HG02973 (cell line): ENCODE measurements around the gene ITGB2.
"Not testable (repeated sequence)": the region's sequence is repeated elsewhere in the genome, so short reads cannot be mapped to it uniquely, and the experiment has no call there.

ENCODE experiments used
- ATAC-seq: cut with Tn5 transposase; IDR thresholded peaks from one replicate; pipeline ENCODE4 v1.9.1; 2021; ENCODE audit warnings: moderate library complexity; ENCODE audit not compliant: unreplicated experiment

Gene ITGB2

GRCh38 chr21:44927587-44928461 lies 7.1 kb upstream of the ITGB2 start:
- ATAC-seq, result no peak

GRCh38 chr21:44927259-44927586 lies 6.5 kb upstream of the ITGB2 start:
- ATAC-seq, result no peak

- no peak for ATAC-seq
Observed at GRCh38 chr21:44926331-44927101, 5.8 kb upstream of the ITGB2 start.

- no peak for ATAC-seq
Observed at GRCh38 chr21:44925378-44925755, 4.7 kb upstream of the ITGB2 start.

GRCh38 chr21:44924606-44925377 lies 4.1 kb upstream of the ITGB2 start:
- ATAC-seq, result no peak

GRCh38 chr21:44923480-44924084 lies 2.9 kb upstream of the ITGB2 start:
- ATAC-seq, result no peak

GRCh38 chr21:44921928-44922327 lies 1.2 kb upstream of the ITGB2 start:
- no peak for ATAC-seq

GRCh38 chr21:44919913-44920693 lies 596 bp downstream of the ITGB2 start:
- ATAC-seq, result no peak

- no peak for ATAC-seq
Observed at GRCh38 chr21:44919111-44919912, 1.4 kb downstream of the ITGB2 start.

GRCh38 chr21:44918581-44919033 lies 2.1 kb downstream of the ITGB2 start:
- ATAC-seq, result no peak

- ATAC-seq, result no peak
Observed at GRCh38 chr21:44918107-44918470, 2.6 kb downstream of the ITGB2 start.

- ATAC-seq, result no peak
Observed at GRCh38 chr21:44917446-44918106, 3.1 kb downstream of the ITGB2 start.

- no peak for ATAC-seq
Observed at GRCh38 chr21:44916965-44917364, 3.7 kb downstream of the ITGB2 start.

- ATAC-seq, result peak; percentile 49
Observed at GRCh38 chr21:44914176-44914874, 6.4 kb downstream of the ITGB2 start.

- no peak for ATAC-seq
Observed at GRCh38 chr21:44913425-44914175, 7.1 kb downstream of the ITGB2 start.

- ATAC-seq, result not testable (repeated sequence)
Observed at GRCh38 chr21:44912506-44913412, 7.9 kb downstream of the ITGB2 start.

- ATAC-seq, result no peak
Observed at GRCh38 chr21:44912158-44912473, 8.6 kb downstream of the ITGB2 start.
